Endodermal cell (in vitro differentiated cells): Measurements from ENCODE around the gene PEX11G. TPM values are rescaled to one million over a fixed set of nuclear protein-coding genes. Genes with fewer than 3 reads are reported as not detected.
"Not testable (repeated sequence)": the region's sequence is repeated elsewhere in the genome, so short reads cannot be mapped to it uniquely, and the experiment has no call there.

Source experiments
- DNase-seq: peaks from one replicate; pipeline ENCODE4 v3.0.0-alpha.2; 2017
- H3K27ac ChIP-seq: 2 replicates; pipeline ENCODE4 v1.5.1; 2013; ENCODE audit warnings: mild to moderate bottlenecking, low read depth, low read length, moderate library complexity
- H3K27me3 ChIP-seq: 2 replicates; pipeline ENCODE4 v1.6.1; 2013; ENCODE audit warnings: mild to moderate bottlenecking, low read length, moderate library complexity; ENCODE audit not compliant: insufficient read depth, control insufficient read depth, poor library complexity, severe bottlenecking
- H3K36me3 ChIP-seq: 2 replicates; pipeline ENCODE4 v1.7.0; 2013; ENCODE audit warnings: mild to moderate bottlenecking, low read length, moderate library complexity; ENCODE audit not compliant: control insufficient read depth, insufficient read depth
- H3K4me1 ChIP-seq: one replicate; pipeline ENCODE4 v1.7.0; 2013; ENCODE audit warnings: low read length; ENCODE audit not compliant: control insufficient read depth, insufficient read depth
- H3K4me3 ChIP-seq: 2 replicates; pipeline ENCODE4 v1.5.1; 2013; ENCODE audit warnings: mild to moderate bottlenecking, low read length, moderate library complexity
- H3K9ac ChIP-seq: 2 replicates; pipeline ENCODE4 v1.6.1; 2013; ENCODE audit warnings: mild to moderate bottlenecking, low read length, moderate library complexity; ENCODE audit not compliant: poor library complexity, severe bottlenecking; ENCODE audit errors: extremely low read depth
- H3K9me3 ChIP-seq: 2 replicates; pipeline ENCODE4 v1.6.1; 2013; ENCODE audit warnings: mild to moderate bottlenecking, low read length, moderate library complexity; ENCODE audit not compliant: control insufficient read depth
- H3K27ac Mint-ChIP-seq: 2 replicates; pipeline ENCODE4 v1.8.0; 2020; ENCODE audit warnings: mixed read lengths
- H3K27me3 Mint-ChIP-seq: 2 replicates; pipeline ENCODE4 v1.8.0; 2021; ENCODE audit warnings: mild to moderate bottlenecking, mixed read lengths; ENCODE audit not compliant: insufficient read depth
- H3K36me3 Mint-ChIP-seq: 2 replicates; pipeline ENCODE4 v1.8.0; 2020; ENCODE audit warnings: low read depth, mixed read lengths
- H3K4me1 Mint-ChIP-seq: 2 replicates; pipeline ENCODE4 v1.8.0; 2020; ENCODE audit warnings: mixed read lengths
- H3K4me3 Mint-ChIP-seq: 2 replicates; pipeline ENCODE4 v1.8.0; 2020; ENCODE audit warnings: mild to moderate bottlenecking, moderate library complexity, mixed read lengths
- H3K9me3 Mint-ChIP-seq: 2 replicates; pipeline ENCODE4 v1.8.0; 2020; ENCODE audit warnings: mild to moderate bottlenecking, mixed read lengths
- CTCF ChIP-seq: fragments of 200-600 bp; sonication (generic); conservative IDR thresholded peaks from 2 replicates; pipeline ENCODE4 v1.5.0; 2021; ENCODE audit warnings: antibody characterized with exemption, mild to moderate bottlenecking
- WGBS, 2 experiments: methylation state at CpG; one replicate each; pipeline versions ENCODE4 v1.1.5 to v1.1.7; 2013; ENCODE audit warnings: missing lambda C conversion rate in 2 of 2, mixed read lengths in 1 of 2; ENCODE audit not compliant: insufficient coverage in 1 of 2, insufficient read length in 1 of 2; 5-methylcytosine and 5-hydroxymethylcytosine counted together
- total RNA-seq, 2 donors: library from RNA; stranded (reverse); fragmentation: NEBNext Ultra II Directional in 1 of 2; extraction: Animal tissue kit (Norgen Biotek cat#: 25700) in 1 of 2; gene quantifications; 2 replicates in 1 of 2; 3 replicates in 1 of 2; pipeline ENCODE4 v1.2.1, GENCODE V29; 2021

PEX11G gene
- total RNA-seq, 2 donors from 2014 or later: 2.6 to 3.0 TPM

GRCh38 chr19:7450243-7451223 lies 38.3 kb downstream of the PEX11G start:
- Mint-ChIP-seq H3K27me3 (no peaks in the 10 kb centered on the region), H3K36me3 (peaks cover 86% of the 10 kb centered on the region), H3K9me3 (peaks cover 43% of the 10 kb centered on the region), H3K27ac (no peak overlapping the region), H3K4me3 (no peak overlapping the region), H3K4me1 (no peaks in the 10 kb centered on the region)
- peak overlapping the region; percentile 64 for H3K4me3 ChIP-seq
- H3K4me1 ChIP-seq: no peaks in the 10 kb centered on the region
- peaks cover 40% of the 10 kb centered on the region for H3K9me3 ChIP-seq
- 82 to 86% methylated on average over 53 of the region's 53 CpGs for WGBS, 2 experiments
- peaks cover 75% of the 10 kb centered on the region for H3K36me3 ChIP-seq
- no peak for TF ChIP-seq CTCF
- H3K27ac ChIP-seq: no peak overlapping the region
- peak; percentile 61 for DNase-seq
- H3K9ac ChIP-seq: no peak overlapping the region
- no peaks in the 10 kb centered on the region for H3K27me3 ChIP-seq

- H3K4me1 ChIP-seq, H3K27me3 ChIP-seq, H3K4me3 ChIP-seq, DNase-seq, H3K4me1 Mint-ChIP-seq, H3K4me3 Mint-ChIP-seq, H3K27ac Mint-ChIP-seq, H3K27me3 Mint-ChIP-seq, H3K27ac ChIP-seq, H3K9ac ChIP-seq: not testable (repeated sequence)
- peaks cover 33% of the 10 kb centered on the region for H3K9me3 Mint-ChIP-seq
- H3K36me3 Mint-ChIP-seq: peaks cover 83% of the 10 kb centered on the region
- Histone ChIP-seq H3K9me3 (peaks cover 35% of the 10 kb centered on the region), H3K36me3 (peaks cover 75% of the 10 kb centered on the region)
- 89 to 96% methylated on average over 4 to 6 of the region's 6 CpGs for WGBS, 2 experiments
Observed at GRCh38 chr19:7449391-7450070, 39.3 kb downstream of the PEX11G start.

- H3K4me3 ChIP-seq: no peak overlapping the region
- no peak overlapping the region for H3K9ac ChIP-seq
- no peaks in the 10 kb centered on the region for H3K4me1 Mint-ChIP-seq
- H3K36me3 ChIP-seq: peaks cover 68% of the 10 kb centered on the region
- no peak overlapping the region for H3K27ac ChIP-seq
- no peaks in the 10 kb centered on the region for H3K27me3 ChIP-seq
- H3K27me3 Mint-ChIP-seq: no peaks in the 10 kb centered on the region
- 97 to 98% methylated on average over 6 of the region's 6 CpGs for WGBS, 2 experiments
- H3K4me3 Mint-ChIP-seq: no peak overlapping the region
- peaks cover 18% of the 10 kb centered on the region for H3K9me3 Mint-ChIP-seq
- H3K4me1 ChIP-seq: no peaks in the 10 kb centered on the region
- H3K27ac Mint-ChIP-seq: no peak overlapping the region
- H3K36me3 Mint-ChIP-seq: peaks cover 83% of the 10 kb centered on the region
- no peak for DNase-seq
- peaks cover 20% of the 10 kb centered on the region for H3K9me3 ChIP-seq
- TF ChIP-seq CTCF: no peak
Observed at GRCh38 chr19:7447648-7448047, 41.2 kb downstream of the PEX11G start.
